ENCODE measurements around the gene EVC2.

Gene EVC2

DNA sequence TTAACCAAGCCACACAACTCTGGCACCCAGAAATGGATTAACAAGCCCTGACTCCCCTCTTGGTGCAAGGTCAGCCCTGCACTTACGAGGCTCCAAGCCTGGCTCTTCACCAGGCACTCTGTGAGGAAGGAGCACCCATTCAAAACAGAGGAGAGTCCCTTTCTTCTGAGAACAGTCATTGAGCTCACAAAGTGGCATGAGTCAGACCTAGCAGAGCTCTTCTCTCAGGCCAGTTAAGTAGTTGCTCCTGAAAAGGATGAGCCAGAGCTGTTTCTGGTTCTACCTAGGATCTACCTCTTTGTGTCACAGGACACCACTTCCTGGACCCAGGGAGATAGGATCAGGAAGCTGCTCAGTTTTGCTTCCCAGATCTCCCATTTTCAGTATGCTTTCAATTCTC is 48.2 kb downstream of the EVC2 start:
- no peak for DNase-seq

DNA sequence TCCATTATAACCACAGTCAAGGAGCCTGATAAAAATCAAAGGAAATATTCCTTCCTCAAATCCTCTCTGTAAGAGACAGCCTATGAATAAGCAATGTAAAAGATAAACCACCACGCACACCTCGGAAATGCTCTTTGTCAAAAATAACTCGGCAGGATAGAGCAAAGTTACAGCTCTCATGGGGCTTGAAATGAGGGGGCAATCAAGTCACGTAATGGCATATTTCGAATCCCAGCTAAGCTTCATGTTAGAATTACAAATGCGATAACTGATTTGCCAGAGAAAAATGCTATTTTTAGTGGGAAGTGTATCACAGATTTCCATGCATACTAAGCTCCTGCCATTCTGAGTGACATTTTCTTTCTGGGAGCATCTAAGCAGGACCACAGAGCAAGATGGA is 49.4 kb downstream of the EVC2 start:
- DNase-seq: no peak

DNA sequence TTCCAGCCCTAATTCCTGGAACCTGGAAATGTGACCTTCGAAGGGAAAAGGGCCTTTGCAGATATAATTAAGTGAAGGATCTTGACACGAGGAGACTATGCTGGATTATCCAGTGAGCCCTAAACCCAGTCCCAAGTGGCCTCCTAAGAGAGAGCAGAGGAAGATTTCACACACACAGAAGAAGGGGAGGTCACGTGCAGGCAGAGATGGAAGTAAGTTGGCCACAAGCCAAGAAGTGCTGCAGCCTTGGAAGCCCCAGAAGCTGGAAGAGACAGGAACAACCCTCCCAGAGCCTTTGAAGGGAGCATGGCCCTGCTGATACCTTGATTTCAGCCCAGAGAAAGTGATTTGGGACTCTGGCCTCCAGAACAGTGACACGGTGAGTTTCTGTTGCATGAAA is 51.9 kb downstream of the EVC2 start:
- DNase-seq: no peak

DNA sequence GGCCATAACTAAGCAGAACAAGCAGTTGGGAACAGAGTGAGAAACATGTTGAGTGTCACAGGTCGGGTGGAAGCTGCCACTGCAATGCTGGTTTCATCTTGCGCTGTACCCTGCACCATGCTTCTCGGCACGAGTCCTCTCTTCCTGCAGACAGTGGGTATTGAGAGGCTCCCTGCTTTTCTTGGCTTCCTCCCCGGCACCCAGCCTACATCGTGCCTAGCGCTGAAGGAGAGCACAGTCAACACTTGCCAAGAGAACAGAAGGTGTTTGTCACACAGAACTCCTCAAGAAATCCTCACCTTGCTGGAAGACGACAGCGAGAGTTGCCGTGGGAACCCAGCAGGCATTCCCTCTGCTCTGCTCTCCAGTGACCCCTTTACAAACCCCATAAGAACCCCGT is 53.6 kb downstream of the EVC2 start:
- no peak for DNase-seq

DNA sequence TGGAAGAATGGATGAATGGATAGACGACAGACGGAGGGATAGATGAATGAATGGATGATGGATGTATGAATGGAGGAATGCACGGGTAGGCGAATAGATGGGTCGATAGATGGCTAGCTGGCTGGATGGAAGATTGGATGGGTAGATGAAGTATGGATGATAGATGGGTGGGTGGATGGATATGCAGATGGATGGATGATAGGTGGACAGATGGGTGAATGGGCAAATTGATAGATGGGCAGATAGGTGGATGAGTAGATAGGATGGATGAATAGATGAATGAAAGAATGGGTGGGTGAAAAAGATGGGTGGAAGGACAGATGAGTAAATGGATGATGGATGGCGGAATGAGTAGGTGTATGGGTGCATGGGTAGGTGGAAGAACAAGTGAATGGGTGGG is 57.3 kb downstream of the EVC2 start:
- DNase-seq: no peak

GRCh38 chr4:5650040-5650439 is 58.3 kb downstream of the EVC2 start:
- no peak for DNase-seq

DNA sequence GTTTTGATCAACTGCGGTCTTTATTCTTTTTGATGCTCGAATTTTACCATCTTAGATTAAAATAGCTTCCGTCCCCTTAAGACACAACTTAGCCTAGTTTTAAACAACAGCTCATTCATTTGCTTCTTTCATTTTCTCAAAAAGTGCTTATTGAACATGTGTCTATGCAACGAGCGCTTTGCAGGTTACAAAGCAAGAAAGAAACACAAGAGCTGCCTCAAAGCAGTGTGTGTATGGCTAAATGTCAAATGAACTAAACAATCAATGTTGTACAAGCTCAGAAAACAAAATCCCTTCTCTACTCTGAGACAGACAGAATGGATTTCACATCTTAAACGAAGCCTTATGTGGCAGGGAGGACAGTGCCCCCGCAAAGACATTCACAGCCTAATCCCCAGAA is 61.0 kb downstream of the EVC2 start:
- DNase-seq: no peak

- no peak for DNase-seq
These were observed 68.3 kb downstream of the EVC2 start for GRCh38 chr4:5640096-5640495.

DNA sequence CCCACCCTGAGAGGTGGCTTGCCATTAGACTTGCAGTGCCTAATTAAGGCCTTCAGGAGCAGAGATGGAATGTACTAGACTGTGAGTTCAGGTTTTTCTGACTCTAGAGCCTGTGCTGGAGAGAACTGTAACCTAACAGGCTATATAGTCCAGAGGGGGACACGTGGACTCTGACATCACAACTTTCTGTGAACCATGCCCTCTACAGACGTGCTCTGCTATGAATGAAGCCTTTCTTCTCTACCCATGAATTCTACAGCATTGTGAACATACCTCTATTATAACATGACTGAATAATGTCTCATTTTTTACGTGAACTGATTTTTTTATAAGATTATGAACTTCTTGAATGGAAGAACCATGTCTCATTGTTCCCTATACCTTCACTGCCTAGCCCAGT is 68.8 kb downstream of the EVC2 start:
- DNase-seq: no peak

GRCh38 chr4:5638976-5639375 is 69.4 kb downstream of the EVC2 start:
- DNase-seq: no peak

- DNase-seq: no peak
These were observed 70.0 kb downstream of the EVC2 start for GRCh38 chr4:5638316-5638715.

DNA sequence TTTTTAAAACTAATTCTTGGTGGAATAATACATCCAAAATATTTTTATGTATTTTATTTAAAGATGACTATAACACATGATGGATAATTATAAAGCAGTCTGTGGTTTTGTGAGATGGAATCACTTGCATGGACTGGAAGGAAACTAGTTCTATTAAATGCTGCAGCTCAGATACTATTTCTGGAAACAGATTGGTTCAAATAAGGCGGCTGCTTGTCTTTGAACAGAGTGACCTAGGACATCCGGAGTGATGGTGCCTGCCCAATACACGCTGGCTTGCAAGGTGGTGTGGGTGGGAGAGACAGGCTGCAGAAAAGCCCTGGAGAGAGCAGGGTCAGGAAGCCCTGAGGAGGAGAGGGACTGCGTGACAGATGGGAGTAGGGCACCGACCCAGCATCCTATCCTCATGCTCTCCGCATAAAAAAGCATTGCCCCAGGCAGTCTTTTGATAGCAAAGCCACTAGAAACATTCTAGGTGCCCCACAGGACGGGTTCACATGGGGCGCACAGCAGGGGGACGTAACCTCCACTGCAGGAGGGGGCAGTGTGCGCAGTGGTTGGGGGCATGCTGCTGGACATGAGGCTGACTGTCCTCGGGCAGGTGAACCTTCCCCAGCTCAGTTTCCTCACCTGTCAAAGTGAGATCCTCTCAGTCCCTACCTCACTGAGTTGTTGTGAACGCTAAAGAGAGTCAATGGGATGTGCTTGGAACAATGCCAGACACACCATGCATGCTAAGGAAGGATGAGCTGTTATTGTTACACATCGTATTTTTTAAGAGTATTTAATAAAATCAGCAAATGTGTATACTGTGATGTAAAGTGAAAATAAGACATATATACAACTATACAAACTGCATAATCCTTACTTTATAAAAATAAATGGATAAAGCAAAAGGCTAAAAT is 71.3 kb downstream of the EVC2 start:
- no peak for DNase-seq

- no peak for DNase-seq
These were observed 72.5 kb downstream of the EVC2 start for GRCh38 chr4:5635826-5636195.

DNA sequence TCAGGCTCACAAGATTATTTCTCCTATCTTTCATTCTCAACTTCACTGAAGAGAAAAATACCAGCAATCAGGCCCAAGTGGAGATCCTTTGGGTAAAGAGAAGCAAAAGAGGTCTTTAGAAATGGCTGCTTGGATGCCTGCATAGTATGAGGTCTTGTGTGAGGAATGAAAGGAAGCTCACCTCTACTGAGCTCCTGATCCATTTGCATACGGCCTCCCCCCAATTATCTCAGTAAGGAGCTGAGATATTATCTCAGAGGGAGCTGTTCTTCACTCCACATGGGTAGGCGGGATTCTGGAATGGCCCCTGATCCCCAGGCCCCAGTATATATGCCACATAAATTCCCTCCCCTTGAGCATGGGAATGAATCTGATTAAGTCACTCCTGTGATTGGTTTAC is 75.8 kb downstream of the EVC2 start:
- DNase-seq: no peak

DNA sequence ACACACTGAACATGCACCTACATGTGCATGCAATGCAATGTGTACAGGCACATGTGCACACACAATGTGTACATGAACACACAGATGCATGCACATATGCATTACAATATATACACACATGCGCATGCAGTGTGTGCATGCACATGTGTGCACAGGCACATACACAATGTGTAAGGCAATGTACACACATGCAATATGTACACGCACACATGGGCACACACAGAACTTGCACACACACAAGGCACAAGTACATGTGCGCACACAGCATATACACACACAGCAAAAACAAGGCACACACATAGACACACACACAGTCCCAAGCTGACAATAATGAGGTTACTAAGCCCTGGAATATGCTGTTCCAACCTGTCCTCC is 76.3 kb downstream of the EVC2 start:
- no peak for DNase-seq

DNA sequence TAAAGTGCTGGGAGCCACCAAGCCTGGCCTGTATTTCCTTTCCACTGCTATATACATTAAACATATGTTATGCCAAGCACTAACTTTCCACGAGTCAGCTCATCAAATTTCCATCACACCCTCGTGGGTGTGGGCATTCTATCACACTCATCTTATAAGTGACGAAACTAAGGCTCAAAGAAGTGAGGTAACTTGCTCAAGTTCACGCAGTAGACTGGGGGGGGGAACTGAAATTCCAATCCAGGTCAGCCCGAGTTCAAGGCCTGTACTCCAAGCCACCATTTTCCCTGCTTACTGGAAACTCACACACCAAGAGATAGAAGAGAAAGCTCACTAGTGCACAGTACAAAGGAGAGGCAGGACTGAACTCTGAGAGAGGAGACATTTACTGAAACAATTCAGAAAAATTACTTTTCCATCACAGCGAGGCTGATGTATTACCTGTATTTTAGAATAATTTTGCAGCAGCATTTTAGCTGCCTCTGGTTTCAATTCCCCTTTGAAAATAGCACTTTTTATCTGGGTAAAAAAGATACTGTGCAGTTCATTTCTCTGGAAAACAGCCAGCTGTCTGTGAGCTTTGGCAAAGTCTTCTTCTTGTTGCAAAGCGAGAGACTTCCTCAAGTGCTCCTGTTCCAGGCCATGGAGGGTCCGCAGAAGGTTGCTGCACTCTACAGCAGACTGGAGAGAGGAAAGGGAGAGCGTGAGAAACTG is 76.8 kb downstream of the EVC2 start:
- DNase-seq: no peak

- DNase-seq: no peak
These were observed 77.6 kb downstream of the EVC2 start for GRCh38 chr4:5630762-5631161.

- no peak for DNase-seq
These were observed 78.8 kb downstream of the EVC2 start for GRCh38 chr4:5629542-5629941.

- no peak for DNase-seq
These were observed 81.4 kb downstream of the EVC2 start for GRCh38 chr4:5626913-5627312.

- DNase-seq: no peak
These were observed 85.8 kb downstream of the EVC2 start for GRCh38 chr4:5622596-5622995.

DNA sequence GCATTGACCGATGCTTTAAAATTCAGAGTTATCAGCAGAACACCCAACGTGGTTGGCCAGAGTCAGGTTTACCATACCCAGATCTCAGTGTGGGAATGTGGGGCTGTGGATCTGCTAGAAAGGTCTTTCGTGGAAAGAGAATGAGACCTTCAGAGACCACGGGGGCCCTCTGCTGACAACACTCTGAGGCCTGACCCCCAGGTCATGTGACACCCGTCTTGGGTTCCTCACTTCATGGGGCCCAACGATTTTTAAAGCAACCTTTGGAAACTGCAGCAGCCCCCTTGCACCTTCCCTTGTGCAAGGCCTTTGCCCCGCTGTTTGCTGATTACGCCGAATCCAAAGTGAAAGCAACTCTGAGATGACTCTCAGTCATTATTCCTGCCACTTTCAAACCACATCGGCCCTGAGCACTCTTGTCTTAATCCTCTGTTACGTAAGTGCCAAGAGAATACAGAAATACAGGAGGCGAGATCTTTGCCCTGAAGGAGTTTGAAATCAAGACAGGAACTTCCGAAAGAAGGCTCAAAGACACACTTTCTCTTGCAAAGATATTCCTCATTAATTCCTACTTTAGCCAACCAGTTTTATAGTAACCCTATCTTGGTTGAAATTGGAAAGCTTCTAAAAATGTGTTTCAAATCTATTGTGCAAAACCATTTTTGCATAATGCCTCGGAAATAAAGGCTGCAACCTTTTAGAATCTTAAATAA is 88.3 kb downstream of the EVC2 start:
- DNase-seq: no peak

- DNase-seq: no peak
These were observed 90.1 kb downstream of the EVC2 start for GRCh38 chr4:5618051-5618960.

All from NCI-H1436 treated with DMSO at 0.1 percent for 48 hours (cell line).